DND-41 (cell line): Measurements from ENCODE around the gene KIAA1958.

Experiments
- ATAC-seq: fragments of 200-7000 bp; cut with Tn5 transposase; 3 replicates; pipeline ENCODE4 v1.9.1; 2021; ENCODE audit warnings: low read depth; ENCODE audit not compliant: insufficient read depth
- DNase-seq: peaks from one replicate; pipeline ENCODE4 v3.0.0-alpha.2; 2020
- H2AFZ ChIP-seq: 2 replicates; pipeline ENCODE4 v1.6.0; 2012; ENCODE audit warnings: low read depth, low read length
- H3K27ac ChIP-seq: 2 replicates; pipeline ENCODE4 v1.5.1; 2012; ENCODE audit warnings: low read length, inconsistent platforms
- H3K27me3 ChIP-seq: fragments of 200-600 bp; sonication (generic); 2 replicates; pipeline ENCODE4 v1.6.0; 2012; ENCODE audit warnings: low read length, mild to moderate bottlenecking, inconsistent platforms; ENCODE audit not compliant: insufficient read depth, poor library complexity
- H3K36me3 ChIP-seq: 2 replicates; pipeline ENCODE4 v1.5.1; 2012; ENCODE audit warnings: low read length, inconsistent platforms; ENCODE audit not compliant: insufficient read depth
- H3K4me1 ChIP-seq: 2 replicates; pipeline ENCODE4 v1.5.1; 2012; ENCODE audit warnings: mild to moderate bottlenecking, low read length; ENCODE audit not compliant: insufficient read depth
- H3K4me2 ChIP-seq: 2 replicates; pipeline ENCODE4 v1.6.0; 2012; ENCODE audit warnings: mild to moderate bottlenecking, moderate library complexity, low read length, inconsistent platforms; ENCODE audit not compliant: insufficient read depth
- H3K4me3 ChIP-seq, 2 experiments: fragments of 200-600 bp in 1 of 2; shearing (Covaris generic) in 1 of 2; 2 replicates each; pipeline ENCODE4 v1.5.1; 2012 to 2016; ENCODE audit warnings: inconsistent platforms in 2 of 2, low read length in 2 of 2, mild to moderate bottlenecking in 2 of 2, low read depth in 1 of 2, moderate library complexity in 1 of 2
- H3K79me2 ChIP-seq: 2 replicates; pipeline ENCODE4 v1.6.0; 2012; ENCODE audit warnings: low read length, inconsistent platforms; ENCODE audit not compliant: insufficient read depth
- H3K9ac ChIP-seq: 2 replicates; pipeline ENCODE4 v1.6.0; 2012; ENCODE audit warnings: low read depth, mild to moderate bottlenecking, inconsistent platforms, low read length, moderate library complexity
- H3K9me3 ChIP-seq: 2 replicates; pipeline ENCODE4 v1.5.1; 2012; ENCODE audit warnings: low read length, moderate library complexity, mild to moderate bottlenecking, inconsistent platforms; ENCODE audit not compliant: insufficient read depth, severe bottlenecking
- H4K20me1 ChIP-seq: 2 replicates; pipeline ENCODE4 v1.6.0; 2012; ENCODE audit warnings: low read length; ENCODE audit not compliant: insufficient read depth
- CTCF ChIP-seq: IDR thresholded peaks from 2 replicates; pipeline ENCODE4 v1.5.1; 2012; ENCODE audit warnings: borderline replicate concordance, low read length, moderate library complexity, mild to moderate bottlenecking; ENCODE audit not compliant: poor library complexity, severe bottlenecking; ENCODE audit errors: extremely low read depth
- EZH2 ChIP-seq: IDR thresholded peaks from 3 replicates; pipeline ENCODE4 v1.6.1; 2012; ENCODE audit warnings: borderline replicate concordance, low read depth, mild to moderate bottlenecking, moderate library complexity, low read length, inconsistent platforms; ENCODE audit not compliant: severe bottlenecking

KIAA1958 gene

GRCh38 chr9:112642126-112642525 lies 155.5 kb downstream of the KIAA1958 start:
- Histone ChIP-seq H3K4me2 (no peak overlapping the region), H3K27me3 (no peaks in the 10 kb centered on the region), H3K4me1 (no peaks in the 10 kb centered on the region), H2AFZ (no peak overlapping the region), H3K9ac (no peak overlapping the region), H3K27ac (no peak overlapping the region), H3K36me3 (peaks cover 17% of the 10 kb centered on the region), H3K4me3 (no peak overlapping the region), H3K79me2 (no peaks in the 10 kb centered on the region), H4K20me1 (no peaks in the 10 kb centered on the region), H3K9me3 (peaks cover 10% of the 10 kb centered on the region)
- DNase-seq (no peak), ATAC-seq (no peak)
- TF ChIP-seq CTCF (no peak), EZH2 (no peak)

- no peak for DNase-seq
- Histone ChIP-seq H3K36me3 (peaks cover 26% of the 10 kb centered on the region), H3K27ac (no peak overlapping the region)
Measured at GRCh38 chr9:112647596-112647995, 161.0 kb downstream of the KIAA1958 start.

DNA sequence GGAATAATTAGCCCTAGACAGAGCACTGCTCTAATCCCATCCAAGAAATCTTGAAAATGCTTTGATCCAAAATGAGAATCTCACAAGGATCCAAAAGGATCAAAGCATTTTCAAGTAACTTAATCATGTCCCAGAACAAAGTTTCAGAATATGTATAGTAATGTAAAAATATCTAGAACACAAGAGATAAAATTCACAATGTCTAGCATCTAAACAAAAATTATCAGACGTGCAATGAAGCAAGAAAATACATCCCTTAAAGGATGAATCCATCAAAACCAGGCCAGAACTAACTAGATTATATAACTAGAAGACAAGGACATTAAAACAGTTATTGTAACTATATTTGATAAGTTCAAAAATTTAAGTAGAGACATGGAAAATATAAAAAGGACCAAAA lies 162.0 kb downstream of the KIAA1958 start:
- Histone ChIP-seq H3K4me2 (no peak overlapping the region), H3K27ac (no peak overlapping the region), H3K79me2 (no peaks in the 10 kb centered on the region), H3K9me3 (peaks cover 14% of the 10 kb centered on the region), H3K36me3 (peaks cover 26% of the 10 kb centered on the region), H2AFZ (no peak overlapping the region), H3K4me3 (no peak overlapping the region), H3K4me1 (no peaks in the 10 kb centered on the region), H4K20me1 (no peaks in the 10 kb centered on the region), H3K9ac (no peak overlapping the region), H3K27me3 (no peaks in the 10 kb centered on the region)
- no peak for DNase-seq
- no peak for ATAC-seq
- TF ChIP-seq EZH2 (no peak), CTCF (no peak)

More at GRCh38 chr9:112647596-112647995, 161.0 kb downstream of the KIAA1958 start:
- no peaks in the 10 kb centered on the region for H3K27me3 ChIP-seq
- H3K4me3 ChIP-seq, result no peak overlapping the region
- no peak overlapping the region for H2AFZ ChIP-seq
- peaks cover 14% of the 10 kb centered on the region for H3K9me3 ChIP-seq
- no peak for TF ChIP-seq CTCF
- no peak for TF ChIP-seq EZH2
- no peaks in the 10 kb centered on the region for H3K79me2 ChIP-seq
- no peak overlapping the region for H3K4me2 ChIP-seq
- H4K20me1 ChIP-seq, result no peaks in the 10 kb centered on the region
- no peak overlapping the region for H3K9ac ChIP-seq
- H3K4me1 ChIP-seq, result no peaks in the 10 kb centered on the region
- ATAC-seq, result no peak

DNA sequence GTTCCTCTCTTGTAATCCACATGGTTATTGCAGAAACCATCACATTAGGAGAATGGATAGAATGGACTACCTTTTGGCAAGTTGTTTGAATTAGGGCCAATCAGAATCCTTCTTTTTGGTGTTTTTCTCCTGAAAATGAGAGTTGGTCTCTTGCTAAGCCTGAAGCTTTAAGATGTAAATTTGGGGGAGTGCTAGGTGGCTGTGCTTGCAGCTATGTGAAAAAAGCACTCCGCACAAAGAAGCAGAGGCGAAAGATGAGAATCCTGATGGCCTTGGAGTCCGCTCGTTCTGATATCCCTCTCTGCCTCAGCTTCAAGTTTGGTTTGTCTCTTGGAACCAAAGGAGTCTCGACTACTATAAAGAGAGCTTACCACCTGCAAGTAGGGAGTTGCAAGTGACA lies 167.7 kb downstream of the KIAA1958 start:
- ATAC-seq (no peak), DNase-seq (no peak)
- Histone ChIP-seq H2AFZ (no peak overlapping the region), H3K4me3 (no peak overlapping the region), H3K27ac (no peak overlapping the region), H3K4me2 (no peak overlapping the region), H3K36me3 (peaks cover 3% of the 10 kb centered on the region), H3K9ac (no peak overlapping the region), H3K9me3 (no peaks in the 10 kb centered on the region), H3K79me2 (no peaks in the 10 kb centered on the region), H4K20me1 (no peaks in the 10 kb centered on the region), H3K27me3 (no peaks in the 10 kb centered on the region), H3K4me1 (no peaks in the 10 kb centered on the region)
- TF ChIP-seq EZH2, result no peak
- TF ChIP-seq CTCF, result no peak
